ENCODE data around the gene GSG1L. TPM values are rescaled to one million over a fixed set of nuclear protein-coding genes. Genes with fewer than 3 reads are reported as not detected.

GSG1L gene
- polyA plus RNA-seq, 4 donors, result 0.09 to 0.22 TPM; not detected in 2

GRCh38 chr16:28053461-28053860 is 10.1 kb downstream of the GSG1L start:
- DNase-seq (no peak), FAIRE-seq (no peak)
- no peak overlapping the region for H3K27ac ChIP-seq (ENCODE audit: low read depth in 1 of 3, low read length in 2 of 3)
- no peaks in the 10 kb centered on the region for H3K4me1 ChIP-seq (ENCODE audit: control insufficient read depth in 3 of 3, insufficient read depth in 2 of 3, low read depth in 1 of 3, low read length in 2 of 3)
- WGBS, 3 donors, result 28 to 42% (median 30%) methylated on average over 11 to 15 of the region's 15 CpGs
- no peaks in the 10 kb centered on the region for H3K36me3 ChIP-seq (ENCODE audit: control insufficient read depth in 3 of 3, insufficient read depth in 2 of 3, low read depth in 1 of 3, low read length in 3 of 3)
- peaks cover 0 to 2% (median 0%) of the 10 kb centered on the region in 3 donors for H3K27me3 ChIP-seq (ENCODE audit: control insufficient read depth in 3 of 3, insufficient read depth in 3 of 3, low read length in 3 of 3)
- no peaks in the 10 kb centered on the region for H3K9me3 ChIP-seq (ENCODE audit: control insufficient read depth in 2 of 2, insufficient read depth in 1 of 2, low read depth in 1 of 2, low read length in 1 of 2)
- H3K4me3 ChIP-seq (ENCODE audit: low read depth in 1 of 3, low read length in 3 of 3), result no peak overlapping the region

- no peak overlapping the region for H3K4me3 ChIP-seq (ENCODE audit: low read depth in 1 of 3, low read length in 3 of 3)
- no peak for FAIRE-seq
- WGBS, 3 donors, result 68 to 80% (median 69%) methylated on average over 8 of the region's 8 CpGs
- H3K27ac ChIP-seq (ENCODE audit: low read depth in 1 of 3, low read length in 2 of 3), result no peak overlapping the region
- H3K9me3 ChIP-seq (ENCODE audit: control insufficient read depth in 2 of 2, insufficient read depth in 1 of 2, low read depth in 1 of 2, low read length in 1 of 2), result no peaks in the 10 kb centered on the region
- H3K36me3 ChIP-seq (ENCODE audit: control insufficient read depth in 3 of 3, insufficient read depth in 2 of 3, low read depth in 1 of 3, low read length in 3 of 3), result no peaks in the 10 kb centered on the region
- peaks cover 0 to 2% (median 0%) of the 10 kb centered on the region in 3 donors for H3K27me3 ChIP-seq (ENCODE audit: control insufficient read depth in 3 of 3, insufficient read depth in 3 of 3, low read length in 3 of 3)
- no peak for DNase-seq
- H3K4me1 ChIP-seq (ENCODE audit: control insufficient read depth in 3 of 3, insufficient read depth in 2 of 3, low read depth in 1 of 3, low read length in 2 of 3), result no peaks in the 10 kb centered on the region
Measured at GRCh38 chr16:28052274-28053128, 11.0 kb downstream of the GSG1L start.

DNA sequence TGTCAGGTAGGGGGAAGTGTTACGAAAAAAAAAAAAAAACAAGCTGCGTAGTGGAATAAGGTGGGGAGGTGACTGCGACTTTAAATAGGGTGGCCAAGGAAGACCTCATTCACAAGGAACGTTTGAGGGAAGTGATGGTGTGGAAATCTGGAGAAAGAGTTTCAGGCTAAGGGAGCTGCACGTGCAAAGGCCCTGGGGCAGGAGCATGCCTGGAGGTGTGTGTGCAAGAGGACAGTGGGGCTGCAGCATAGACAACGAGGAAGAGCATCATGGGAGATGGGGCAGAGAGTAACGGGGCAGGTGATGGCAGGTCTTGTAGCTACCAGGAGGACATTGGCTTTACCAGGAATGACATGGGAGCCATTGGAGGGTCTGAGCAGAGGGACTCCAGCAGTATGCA is 12.0 kb downstream of the GSG1L start:
- Histone ChIP-seq H3K4me1 (ENCODE audit: control insufficient read depth in 3 of 3, insufficient read depth in 2 of 3, low read depth in 1 of 3, low read length in 2 of 3) (no peaks in the 10 kb centered on the region), H3K4me3 (ENCODE audit: low read depth in 1 of 3, low read length in 3 of 3) (no peak overlapping the region), H3K27ac (ENCODE audit: low read depth in 1 of 3, low read length in 2 of 3) (no peak overlapping the region), H3K27me3 (ENCODE audit: control insufficient read depth in 3 of 3, insufficient read depth in 3 of 3, low read length in 3 of 3) (peaks cover 0 to 2% (median 0%) of the 10 kb centered on the region in 3 donors), H3K9me3 (ENCODE audit: control insufficient read depth in 2 of 2, insufficient read depth in 1 of 2, low read depth in 1 of 2, low read length in 1 of 2) (no peaks in the 10 kb centered on the region), H3K36me3 (ENCODE audit: control insufficient read depth in 3 of 3, insufficient read depth in 2 of 3, low read depth in 1 of 3, low read length in 3 of 3) (no peaks in the 10 kb centered on the region)
- no peak for DNase-seq
- WGBS, 3 donors, result 75 to 82% (median 78%) methylated on average over 7 of the region's 7 CpGs
- no peak for FAIRE-seq

- DNase-seq, result no peak
- no peak for FAIRE-seq
- no peaks in the 10 kb centered on the region for H3K27me3 ChIP-seq (ENCODE audit: control insufficient read depth in 3 of 3, insufficient read depth in 3 of 3, low read length in 3 of 3)
- no peaks in the 10 kb centered on the region for H3K9me3 ChIP-seq (ENCODE audit: control insufficient read depth in 2 of 2, insufficient read depth in 1 of 2, low read depth in 1 of 2, low read length in 1 of 2)
- H3K4me1 ChIP-seq (ENCODE audit: control insufficient read depth in 3 of 3, insufficient read depth in 2 of 3, low read depth in 1 of 3, low read length in 2 of 3), result no peaks in the 10 kb centered on the region
- WGBS, 3 donors, result 59 to 71% (median 65%) methylated on average over 8 of the region's 8 CpGs
- H3K36me3 ChIP-seq (ENCODE audit: control insufficient read depth in 3 of 3, insufficient read depth in 2 of 3, low read depth in 1 of 3, low read length in 3 of 3), result no peaks in the 10 kb centered on the region
- H3K27ac ChIP-seq (ENCODE audit: low read depth in 1 of 3, low read length in 2 of 3), result no peak overlapping the region
- no peak overlapping the region for H3K4me3 ChIP-seq (ENCODE audit: low read depth in 1 of 3, low read length in 3 of 3)
Measured at GRCh38 chr16:28042811-28043210, 20.7 kb downstream of the GSG1L start.

GRCh38 chr16:28041615-28042014 is 21.9 kb downstream of the GSG1L start:
- Histone ChIP-seq H3K36me3 (ENCODE audit: control insufficient read depth in 3 of 3, insufficient read depth in 2 of 3, low read depth in 1 of 3, low read length in 3 of 3) (no peaks in the 10 kb centered on the region), H3K27me3 (ENCODE audit: control insufficient read depth in 3 of 3, insufficient read depth in 3 of 3, low read length in 3 of 3) (no peaks in the 10 kb centered on the region), H3K9me3 (ENCODE audit: control insufficient read depth in 2 of 2, insufficient read depth in 1 of 2, low read depth in 1 of 2, low read length in 1 of 2) (no peaks in the 10 kb centered on the region), H3K4me3 (ENCODE audit: low read depth in 1 of 3, low read length in 3 of 3) (no peak overlapping the region), H3K4me1 (ENCODE audit: control insufficient read depth in 3 of 3, insufficient read depth in 2 of 3, low read depth in 1 of 3, low read length in 2 of 3) (no peaks in the 10 kb centered on the region), H3K27ac (ENCODE audit: low read depth in 1 of 3, low read length in 2 of 3) (no peak overlapping the region)
- FAIRE-seq (no peak), DNase-seq (no peak)
- 86 to 90% (median 87%) methylated on average over 10 of the region's 10 CpGs for WGBS, 3 donors

- FAIRE-seq (no peak), DNase-seq (no peak)
- no peaks in the 10 kb centered on the region for H3K9me3 ChIP-seq (ENCODE audit: control insufficient read depth in 2 of 2, insufficient read depth in 1 of 2, low read depth in 1 of 2, low read length in 1 of 2)
- 55 to 72% (median 62%) methylated on average over 8 of the region's 8 CpGs for WGBS, 3 donors
- H3K4me1 ChIP-seq (ENCODE audit: control insufficient read depth in 3 of 3, insufficient read depth in 2 of 3, low read depth in 1 of 3, low read length in 2 of 3), result no peaks in the 10 kb centered on the region
- H3K36me3 ChIP-seq (ENCODE audit: control insufficient read depth in 3 of 3, insufficient read depth in 2 of 3, low read depth in 1 of 3, low read length in 3 of 3), result no peaks in the 10 kb centered on the region
- no peaks in the 10 kb centered on the region for H3K27me3 ChIP-seq (ENCODE audit: control insufficient read depth in 3 of 3, insufficient read depth in 3 of 3, low read length in 3 of 3)
- H3K4me3 ChIP-seq (ENCODE audit: low read depth in 1 of 3, low read length in 3 of 3), result no peak overlapping the region
- H3K27ac ChIP-seq (ENCODE audit: low read depth in 1 of 3, low read length in 2 of 3), result no peak overlapping the region
Measured at GRCh38 chr16:28040039-28040438, 23.5 kb downstream of the GSG1L start.

DNA sequence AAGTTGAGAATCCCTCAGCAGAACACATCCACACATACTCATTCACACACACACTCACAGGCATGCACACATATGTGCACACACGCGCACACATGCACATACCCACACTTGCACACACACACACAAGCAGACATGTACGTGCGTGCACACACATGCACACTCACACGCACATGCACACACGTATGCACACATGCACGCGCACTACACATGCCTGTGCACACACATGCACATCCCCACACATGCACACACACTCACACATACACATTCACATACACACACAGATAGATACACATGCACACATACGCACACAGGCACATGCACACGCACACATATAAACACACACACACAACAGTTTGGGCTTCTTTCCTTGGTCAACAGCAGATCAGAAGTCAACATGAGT is 24.0 kb downstream of the GSG1L start:
- WGBS, 3 donors, result 94 to 96% (median 95%) methylated on average over 10 of the region's 10 CpGs
- no peak for DNase-seq
- H3K27ac ChIP-seq (ENCODE audit: low read depth in 1 of 3, low read length in 2 of 3), result no peak overlapping the region
- FAIRE-seq, result no peak
- H3K27me3 ChIP-seq (ENCODE audit: control insufficient read depth in 3 of 3, insufficient read depth in 3 of 3, low read length in 3 of 3), result no peaks in the 10 kb centered on the region
- no peaks in the 10 kb centered on the region for H3K36me3 ChIP-seq (ENCODE audit: control insufficient read depth in 3 of 3, insufficient read depth in 2 of 3, low read depth in 1 of 3, low read length in 3 of 3)
- no peaks in the 10 kb centered on the region for H3K4me1 ChIP-seq (ENCODE audit: control insufficient read depth in 3 of 3, insufficient read depth in 2 of 3, low read depth in 1 of 3, low read length in 2 of 3)
- H3K4me3 ChIP-seq (ENCODE audit: low read depth in 1 of 3, low read length in 3 of 3), result no peak overlapping the region
- H3K9me3 ChIP-seq (ENCODE audit: control insufficient read depth in 2 of 2, insufficient read depth in 1 of 2, low read depth in 1 of 2, low read length in 1 of 2), result no peaks in the 10 kb centered on the region

- Histone ChIP-seq H3K9me3 (ENCODE audit: control insufficient read depth in 2 of 2, insufficient read depth in 1 of 2, low read depth in 1 of 2, low read length in 1 of 2) (no peaks in the 10 kb centered on the region), H3K27ac (ENCODE audit: low read depth in 1 of 3, low read length in 2 of 3) (no peak overlapping the region), H3K27me3 (ENCODE audit: control insufficient read depth in 3 of 3, insufficient read depth in 3 of 3, low read length in 3 of 3) (no peaks in the 10 kb centered on the region), H3K4me3 (ENCODE audit: low read depth in 1 of 3, low read length in 3 of 3) (no peak overlapping the region), H3K4me1 (ENCODE audit: control insufficient read depth in 3 of 3, insufficient read depth in 2 of 3, low read depth in 1 of 3, low read length in 2 of 3) (no peaks in the 10 kb centered on the region), H3K36me3 (ENCODE audit: control insufficient read depth in 3 of 3, insufficient read depth in 2 of 3, low read depth in 1 of 3, low read length in 3 of 3) (no peaks in the 10 kb centered on the region)
- DNase-seq, result no peak
- 72 to 80% (median 74%) methylated on average over 12 of the region's 12 CpGs for WGBS, 3 donors
- FAIRE-seq, result no peak
Measured at GRCh38 chr16:28038409-28038808, 25.1 kb downstream of the GSG1L start.
